Skin epidermis (tissue), 12 donors: Measurements from ENCODE around the gene PHOSPHO2.

Source experiments
- H3K27ac ChIP-seq, 21 experiments: fragments of 200-600 bp; sonication (generic) in 11 of 21; one replicate each; pipeline ENCODE4 v1.5.0; 2020; ENCODE audit warnings: mild to moderate bottlenecking in 3 of 21, inconsistent platforms in 2 of 21, moderate library complexity in 2 of 21
- H3K4me3 ChIP-seq, 7 experiments: fragments of 200-600 bp; sonication (generic) in 2 of 7; one replicate each; pipeline ENCODE4 v1.5.0; 2020; ENCODE audit warnings: inconsistent platforms in 2 of 7, mild to moderate bottlenecking in 2 of 7, moderate library complexity in 1 of 7

PHOSPHO2 gene

DNA sequence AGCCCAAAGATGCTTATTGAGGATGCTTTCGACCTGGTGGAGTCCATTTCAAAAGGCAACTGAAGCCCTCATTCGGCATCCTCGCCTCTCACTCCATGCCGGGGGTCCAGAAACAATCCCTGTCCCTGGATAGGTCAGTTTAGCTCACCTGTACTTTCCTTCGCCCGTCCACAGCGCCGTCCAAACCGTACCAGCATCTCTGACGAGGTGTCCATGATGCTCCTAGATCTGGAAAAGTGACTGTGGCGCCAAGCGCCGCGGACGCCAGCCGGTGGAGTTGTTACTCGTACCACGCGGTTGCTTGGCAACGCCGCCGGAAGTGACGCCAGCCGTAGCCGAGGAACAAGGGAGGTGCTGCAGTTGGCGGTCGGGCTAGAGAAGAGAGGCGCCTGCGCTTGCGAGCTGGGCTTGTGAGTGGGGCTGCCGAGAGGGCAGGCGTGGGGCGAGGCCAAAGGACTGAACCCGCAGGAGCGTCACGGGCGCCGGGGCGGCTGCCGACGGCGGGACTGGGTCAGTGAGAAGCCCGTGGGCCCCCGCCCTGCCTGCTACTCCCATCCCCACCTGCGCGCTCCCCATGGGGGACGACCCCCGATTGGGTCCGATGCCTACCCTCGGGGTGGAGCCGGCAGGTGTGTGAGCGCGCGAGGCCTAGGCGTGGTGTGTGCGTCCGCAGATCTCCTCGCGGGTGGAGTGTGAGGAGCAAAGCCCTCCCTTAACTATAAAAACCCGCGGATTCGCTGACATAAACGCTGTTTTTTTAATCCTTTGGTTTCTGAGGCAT is at the start of gene PHOSPHO2, which contains the start of gene CFAP210:
Gene PHOSPHO2, plus strand, starts transcription at position 357 of the 781 bp plus-strand sequence. CDS start 6,503 bp downstream, outside the sequence.
Gene CFAP210, minus strand, starts transcription at position 293 of the 781 bp plus-strand sequence. Its CDS starts 78 bp downstream, at position 215.
- Histone ChIP-seq H3K4me3 (peak within 1 kb of the TSS; percentile 63 to 87 (median 78)), H3K27ac (peak within 1 kb of the TSS in 19 of 21 experiments; percentile 67 to 94 (median 87))

DNA sequence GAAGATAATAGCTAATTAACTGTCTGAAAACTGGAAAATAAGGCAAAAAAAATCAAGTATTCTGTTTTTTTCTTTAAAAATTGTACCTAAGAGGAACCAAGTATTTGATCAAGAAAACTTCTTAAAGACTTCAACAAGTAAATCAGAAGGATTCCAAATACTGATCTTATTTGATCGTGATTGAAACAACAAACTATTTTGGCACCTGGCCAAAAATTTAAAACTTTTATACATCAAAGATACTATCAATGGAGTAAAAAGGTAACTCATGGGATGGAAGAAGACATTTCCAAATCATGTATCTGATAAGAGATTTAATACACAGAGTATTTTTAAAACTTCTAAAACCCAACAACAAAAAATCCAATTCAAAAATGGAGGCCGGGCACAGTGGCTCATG is 46.8 kb upstream of the PHOSPHO2 start:
- Histone ChIP-seq H3K4me3 (no peak overlapping the region), H3K27ac (no peak overlapping the region)

DNA sequence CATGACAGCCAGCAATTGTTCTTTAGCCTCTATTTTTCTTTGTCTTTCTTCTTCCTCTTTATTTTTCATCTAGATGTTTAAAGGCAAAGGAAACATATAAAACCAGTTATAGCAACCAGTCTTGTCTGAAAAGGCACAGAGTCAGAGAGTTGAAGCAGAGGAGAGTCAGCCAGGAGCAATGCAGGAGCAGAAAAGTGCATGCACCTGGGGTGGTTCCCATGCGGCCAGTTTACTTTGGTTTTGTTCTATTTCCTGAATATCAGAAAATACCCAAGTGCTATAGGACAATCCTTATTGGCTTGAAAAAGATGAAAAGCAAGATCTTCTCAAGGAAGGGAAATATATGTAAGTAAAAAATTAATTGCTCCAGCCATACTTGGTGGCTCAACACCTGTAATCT is 45.0 kb upstream of the PHOSPHO2 start:
- Histone ChIP-seq H3K27ac (no peak overlapping the region), H3K4me3 (no peak overlapping the region)

DNA sequence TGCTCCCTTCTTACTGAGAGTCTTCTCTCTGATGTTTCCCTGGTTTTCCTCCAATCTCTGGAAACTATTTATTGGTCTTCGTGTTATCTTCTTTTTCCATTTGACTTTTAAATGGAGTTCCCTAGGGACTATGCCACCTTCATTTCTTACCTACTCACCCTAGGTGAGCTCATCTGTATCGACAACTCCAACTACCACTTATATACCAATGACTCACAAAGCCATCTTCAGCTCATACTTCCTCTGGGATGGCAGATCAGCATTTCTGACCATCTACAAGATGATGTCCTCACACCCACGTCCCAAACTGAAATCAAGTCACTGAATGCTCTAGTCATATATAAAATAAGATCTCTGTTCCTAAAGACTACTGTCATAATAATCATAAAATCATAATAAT is 40.6 kb upstream of the PHOSPHO2 start:
- no peak overlapping the region for H3K27ac ChIP-seq
- no peak overlapping the region for H3K4me3 ChIP-seq

DNA sequence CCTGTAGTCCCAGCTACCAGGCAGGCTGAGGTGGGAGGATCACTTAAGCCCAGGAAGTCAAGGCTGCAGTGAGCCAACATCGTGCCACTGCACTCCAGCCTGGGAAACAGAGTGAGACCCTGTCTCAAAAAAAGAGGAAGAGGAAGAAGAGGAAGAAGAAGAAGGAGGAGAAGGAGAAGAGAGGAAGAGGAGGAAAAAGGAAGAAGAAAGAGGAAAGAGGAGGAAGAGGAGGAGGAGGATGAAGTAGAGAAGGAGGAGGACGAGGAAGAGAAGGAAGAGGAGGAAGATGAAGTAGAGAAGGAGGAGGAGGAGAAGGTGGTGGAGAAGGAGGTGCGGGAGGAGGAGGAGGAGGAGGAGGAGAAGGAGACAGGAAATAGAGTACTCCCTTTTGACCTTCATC is 38.1 kb upstream of the PHOSPHO2 start:
- H3K4me3 ChIP-seq, result no peak overlapping the region
- no peak overlapping the region for H3K27ac ChIP-seq

DNA sequence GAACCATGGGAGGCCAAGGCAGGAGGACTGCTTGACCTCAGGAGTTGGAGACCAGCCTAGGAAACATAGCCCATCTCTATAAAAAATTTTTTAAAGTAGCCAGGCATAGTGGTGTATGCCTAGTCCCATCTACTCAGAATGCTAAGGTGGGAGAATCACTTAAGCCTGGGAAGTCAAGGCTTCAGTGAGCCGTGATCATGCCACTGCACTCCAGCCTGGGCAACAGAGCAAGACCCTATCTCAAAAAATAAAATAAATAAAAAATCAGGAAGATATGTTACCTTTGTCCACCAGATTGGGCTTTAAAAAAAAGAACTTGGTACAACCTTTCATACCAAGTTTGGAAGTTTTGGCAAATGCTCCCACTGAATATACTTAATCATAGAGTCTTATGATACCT is 35.4 kb upstream of the PHOSPHO2 start:
- Histone ChIP-seq H3K27ac (no peak overlapping the region), H3K4me3 (no peak overlapping the region)

DNA sequence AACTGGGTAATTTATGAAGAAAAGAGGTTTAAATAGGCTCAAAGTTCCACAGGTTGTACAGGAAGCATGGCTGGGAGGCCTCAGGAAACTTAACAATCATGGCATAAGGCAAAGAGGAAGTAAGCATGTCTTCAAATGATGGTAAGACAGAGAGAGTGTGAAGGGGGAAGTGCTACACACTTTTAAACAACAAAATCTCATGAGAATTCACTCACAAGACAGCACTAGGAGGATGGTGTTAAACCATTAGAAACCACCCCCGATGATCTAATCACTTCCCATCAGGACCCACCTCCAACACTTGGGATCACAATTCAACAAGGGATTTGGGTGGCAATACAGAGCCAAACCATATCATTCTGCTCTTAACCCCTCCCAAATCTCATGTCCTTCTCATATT is 34.9 kb upstream of the PHOSPHO2 start:
- Histone ChIP-seq H3K27ac (no peak overlapping the region), H3K4me3 (no peak overlapping the region)

DNA sequence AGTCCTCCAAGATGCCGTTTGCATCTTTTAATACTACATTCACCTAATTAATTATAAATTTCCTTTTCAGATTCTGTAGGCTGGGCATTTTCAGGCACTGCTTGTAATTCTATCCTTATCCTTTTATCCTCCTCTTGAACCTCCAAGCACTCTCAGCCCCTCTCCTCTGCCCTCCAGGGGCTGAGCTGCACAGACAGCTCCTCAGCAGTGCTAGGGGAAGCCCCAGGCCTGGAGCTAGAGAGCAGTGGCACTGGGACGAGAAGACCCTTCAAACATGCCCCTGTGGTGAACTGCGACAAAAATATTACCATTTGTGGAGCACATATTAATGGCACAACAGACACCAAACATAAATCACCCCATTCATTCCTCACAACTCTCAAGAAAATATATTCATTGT is 33.0 kb upstream of the PHOSPHO2 start:
- no peak overlapping the region for H3K27ac ChIP-seq
- H3K4me3 ChIP-seq, result no peak overlapping the region

DNA sequence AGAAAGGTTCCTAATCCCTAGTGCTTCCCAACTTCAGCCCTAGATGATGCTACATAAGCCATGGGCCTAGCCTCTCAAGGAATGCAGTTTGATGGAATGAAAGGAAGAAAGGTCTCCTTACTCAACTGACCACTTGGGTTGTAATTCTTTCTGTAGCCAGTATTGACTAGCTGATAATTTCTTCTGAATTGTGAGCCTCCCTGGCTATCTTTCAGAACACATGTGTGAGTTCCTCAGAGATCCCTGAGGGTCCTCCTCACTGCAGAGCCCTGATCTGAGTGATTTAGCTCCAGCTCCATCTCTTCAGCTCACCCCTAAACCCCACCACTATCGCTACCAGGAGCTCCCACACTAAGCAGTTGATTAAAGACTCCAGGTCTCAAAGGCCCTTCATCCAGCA is 31.5 kb upstream of the PHOSPHO2 start:
- Histone ChIP-seq H3K4me3 (no peak overlapping the region), H3K27ac (no peak overlapping the region)

DNA sequence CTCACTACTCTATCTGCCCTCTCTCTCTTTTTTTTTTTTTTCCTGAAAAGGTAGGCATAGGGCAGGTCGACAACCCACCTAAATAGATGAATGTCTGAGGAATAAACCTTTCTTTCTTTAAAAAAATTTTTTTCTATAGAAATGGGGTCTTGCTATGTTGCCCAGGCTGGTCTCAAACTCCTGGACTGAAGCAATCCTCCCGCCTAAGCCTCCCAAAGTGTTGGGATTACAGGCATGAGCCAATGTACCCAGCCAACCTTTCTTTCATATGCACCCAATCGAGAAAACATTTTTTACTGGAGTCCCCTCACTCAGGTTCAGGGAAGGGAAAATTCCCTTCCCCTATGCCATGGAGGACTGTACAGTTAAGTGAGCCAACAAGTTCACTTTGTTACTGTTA is 31.0 kb upstream of the PHOSPHO2 start:
- no peak overlapping the region for H3K27ac ChIP-seq
- no peak overlapping the region for H3K4me3 ChIP-seq

GRCh38 chr2:169664600-169664977 is 29.7 kb upstream of the PHOSPHO2 start:
- H3K4me3 ChIP-seq, result no peak overlapping the region
- H3K27ac ChIP-seq, result no peak overlapping the region

DNA sequence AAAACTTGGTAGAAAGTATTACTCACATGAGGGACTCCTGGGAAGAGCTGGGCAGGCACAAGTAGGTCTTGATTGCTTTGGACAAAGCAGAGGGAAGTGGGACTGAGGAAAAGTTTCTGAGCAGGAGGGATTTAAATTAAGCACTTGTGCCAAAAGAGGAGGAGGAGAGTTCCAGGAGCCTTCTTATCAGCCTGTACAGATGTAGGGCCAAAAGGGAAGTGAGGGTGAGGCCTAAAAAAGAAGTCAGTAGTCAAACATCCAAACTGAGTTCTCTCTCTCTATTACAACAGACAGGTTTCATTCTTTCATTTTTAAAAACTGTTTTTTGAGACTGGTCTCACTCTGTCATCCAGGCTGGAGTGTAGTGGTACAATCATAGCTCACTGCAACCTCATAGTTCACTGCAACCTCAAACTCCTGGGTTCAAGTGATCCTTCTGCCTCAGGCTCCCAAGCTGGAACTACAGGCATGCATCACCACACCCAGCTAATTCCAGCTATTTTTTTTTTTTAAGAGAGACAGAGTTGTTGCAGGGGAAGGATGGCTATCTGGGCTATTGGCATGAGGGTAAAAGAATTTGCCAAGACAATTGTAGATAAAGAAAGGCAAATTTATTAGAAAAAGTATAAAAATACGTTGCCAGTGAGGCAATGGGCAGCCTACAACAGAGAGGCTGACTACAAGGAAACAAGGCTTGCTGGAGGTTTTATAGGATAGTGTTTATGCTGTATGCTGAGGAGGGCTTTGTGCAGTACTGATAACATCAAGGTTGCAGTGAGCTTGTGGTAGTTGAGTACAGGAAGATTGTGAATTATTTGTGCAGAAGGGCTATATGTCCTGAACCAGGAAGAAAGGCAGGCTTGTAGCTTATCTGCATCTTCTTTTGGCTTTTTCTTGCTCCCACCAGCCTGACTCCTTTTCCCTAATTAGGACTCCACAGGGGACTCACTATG is 29.0 kb upstream of the PHOSPHO2 start:
- no peak overlapping the region for H3K4me3 ChIP-seq

GRCh38 chr2:169667583-169667982 is 26.7 kb upstream of the PHOSPHO2 start:
- no peak overlapping the region for H3K4me3 ChIP-seq
- no peak overlapping the region for H3K27ac ChIP-seq

More for the DNA sequence above, 29.0 kb upstream of the PHOSPHO2 start:
- H3K27ac ChIP-seq, result no peak overlapping the region

GRCh38 chr2:169670215-169670651 is 24.0 kb upstream of the PHOSPHO2 start:
- Histone ChIP-seq H3K27ac (no peak overlapping the region), H3K4me3 (no peak overlapping the region)

- no peak overlapping the region for H3K27ac ChIP-seq
- H3K4me3 ChIP-seq, result no peak overlapping the region
Measured at GRCh38 chr2:169670937-169671336, 23.3 kb upstream of the PHOSPHO2 start.

GRCh38 chr2:169672406-169672805 is 21.9 kb upstream of the PHOSPHO2 start:
- Histone ChIP-seq H3K4me3 (no peak overlapping the region), H3K27ac (no peak overlapping the region)

DNA sequence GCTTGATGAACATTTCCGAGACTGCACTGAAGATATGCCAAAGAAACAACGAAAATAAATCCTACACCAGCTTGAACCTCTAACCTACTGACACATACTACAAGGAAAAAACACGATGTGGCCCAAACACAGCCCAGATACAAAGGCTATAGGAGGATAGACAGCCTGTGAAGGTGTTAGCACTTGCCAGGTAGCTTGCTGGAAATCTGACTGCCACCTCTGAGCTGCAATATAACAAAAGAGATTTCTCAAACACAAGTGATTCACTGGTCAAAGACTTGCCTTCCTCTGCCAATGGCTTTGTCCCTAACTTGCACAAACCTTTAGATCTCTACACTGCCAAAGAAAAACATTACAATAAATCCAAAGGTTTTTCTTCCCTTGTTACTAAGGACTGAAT is 21.2 kb upstream of the PHOSPHO2 start:
- no peak overlapping the region for H3K27ac ChIP-seq
- no peak overlapping the region for H3K4me3 ChIP-seq

- H3K27ac ChIP-seq, result no peak overlapping the region
- no peak overlapping the region for H3K4me3 ChIP-seq
Measured at GRCh38 chr2:169673921-169674320, 20.3 kb upstream of the PHOSPHO2 start.

- Histone ChIP-seq H3K4me3 (no peak overlapping the region), H3K27ac (no peak overlapping the region)
Measured at GRCh38 chr2:169676357-169676756, 17.9 kb upstream of the PHOSPHO2 start.

GRCh38 chr2:169676850-169677249 is 17.4 kb upstream of the PHOSPHO2 start:
- Histone ChIP-seq H3K27ac (no peak overlapping the region), H3K4me3 (no peak overlapping the region)

DNA sequence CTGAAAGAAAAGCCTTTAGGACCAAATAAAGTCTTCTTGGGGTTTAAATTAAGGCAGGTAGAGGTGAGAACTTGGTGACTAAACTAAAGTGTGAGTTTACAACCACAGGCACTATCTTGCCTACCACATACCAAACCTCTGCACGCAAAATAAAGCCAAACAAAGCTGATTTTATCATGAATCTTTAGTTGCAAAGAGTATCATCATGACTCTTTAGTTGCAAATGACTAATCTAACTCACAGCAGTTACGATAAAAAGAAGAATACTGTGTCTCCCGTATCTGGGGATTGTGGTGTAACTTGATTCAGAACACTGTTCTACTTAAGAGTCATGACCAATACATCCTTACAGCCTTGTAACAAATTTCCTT is 11.2 kb upstream of the PHOSPHO2 start:
- Histone ChIP-seq H3K4me3 (no peak overlapping the region), H3K27ac (no peak overlapping the region)
